Sigmoid colon (tissue), 4 donors: ENCODE measurements around the gene FRY.

Experiments used
- EP300 ChIP-seq, 4 donors: sonication (generic); formaldehyde crosslinking; IDR thresholded peaks; one replicate each; pipeline ENCODE4 v1.6.1; 2017; ENCODE audit warnings: antibody characterized with exemption in 4 of 4
- TF ChIP-seq, protein P1 (sequence below), 4 experiments: fragments of 450-650 bp in 3 of 4; fragments of 200-600 bp in 1 of 4; IDR thresholded peaks; one replicate each; pipeline ENCODE4 v1.5.1; 2016 to 2019; ENCODE audit warnings: antibody characterized with exemption in 4 of 4, mild to moderate bottlenecking in 3 of 4, moderate library complexity in 2 of 4

- TF ChIP-seq, protein P1, sequence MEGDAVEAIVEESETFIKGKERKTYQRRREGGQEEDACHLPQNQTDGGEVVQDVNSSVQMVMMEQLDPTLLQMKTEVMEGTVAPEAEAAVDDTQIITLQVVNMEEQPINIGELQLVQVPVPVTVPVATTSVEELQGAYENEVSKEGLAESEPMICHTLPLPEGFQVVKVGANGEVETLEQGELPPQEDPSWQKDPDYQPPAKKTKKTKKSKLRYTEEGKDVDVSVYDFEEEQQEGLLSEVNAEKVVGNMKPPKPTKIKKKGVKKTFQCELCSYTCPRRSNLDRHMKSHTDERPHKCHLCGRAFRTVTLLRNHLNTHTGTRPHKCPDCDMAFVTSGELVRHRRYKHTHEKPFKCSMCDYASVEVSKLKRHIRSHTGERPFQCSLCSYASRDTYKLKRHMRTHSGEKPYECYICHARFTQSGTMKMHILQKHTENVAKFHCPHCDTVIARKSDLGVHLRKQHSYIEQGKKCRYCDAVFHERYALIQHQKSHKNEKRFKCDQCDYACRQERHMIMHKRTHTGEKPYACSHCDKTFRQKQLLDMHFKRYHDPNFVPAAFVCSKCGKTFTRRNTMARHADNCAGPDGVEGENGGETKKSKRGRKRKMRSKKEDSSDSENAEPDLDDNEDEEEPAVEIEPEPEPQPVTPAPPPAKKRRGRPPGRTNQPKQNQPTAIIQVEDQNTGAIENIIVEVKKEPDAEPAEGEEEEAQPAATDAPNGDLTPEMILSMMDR (IDR thresholded peaks at IDR 0.05), result no peak
- no peak for TF ChIP-seq EP300 (IDR thresholded peaks at IDR 0.05)
Measured at GRCh38 chr13:32016631-32017030, 14.9 kb upstream of the FRY start.
